ENCODE measurements around the gene ABITRAM.

- TF ChIP-seq POLR2A (IDR thresholded peaks at IDR 0.05) (no peak), CTCF (IDR thresholded peaks at IDR 0.05) (no peak)
Observed at GRCh38 chr9:108933231-108933717, 926 bp upstream of the ABITRAM start.
